ENCODE data around the gene KLHL15.
A peak's percentile ranks its signal among the peaks of the same experiment; 100 is the strongest.
"Not testable (repeated sequence)": the region's sequence is repeated elsewhere in the genome, so short reads cannot be mapped to it uniquely, and the experiment has no call there.

The KLHL15 gene

GRCh38 chrX:24017674-24018073 lies 9.3 kb downstream of the KLHL15 start:
- no peak for DNase-seq (ENCODE audit: low spot score)

- peak; percentile 25 for DNase-seq (ENCODE audit: low spot score)
These were observed 12.5 kb downstream of the KLHL15 start for GRCh38 chrX:24014388-24015018.

- no peak for DNase-seq (ENCODE audit: low spot score)
These were observed 14.7 kb downstream of the KLHL15 start for GRCh38 chrX:24012266-24012665.

GRCh38 chrX:24005867-24006266 lies 21.1 kb downstream of the KLHL15 start:
- DNase-seq (ENCODE audit: low spot score) = no peak

DNA sequence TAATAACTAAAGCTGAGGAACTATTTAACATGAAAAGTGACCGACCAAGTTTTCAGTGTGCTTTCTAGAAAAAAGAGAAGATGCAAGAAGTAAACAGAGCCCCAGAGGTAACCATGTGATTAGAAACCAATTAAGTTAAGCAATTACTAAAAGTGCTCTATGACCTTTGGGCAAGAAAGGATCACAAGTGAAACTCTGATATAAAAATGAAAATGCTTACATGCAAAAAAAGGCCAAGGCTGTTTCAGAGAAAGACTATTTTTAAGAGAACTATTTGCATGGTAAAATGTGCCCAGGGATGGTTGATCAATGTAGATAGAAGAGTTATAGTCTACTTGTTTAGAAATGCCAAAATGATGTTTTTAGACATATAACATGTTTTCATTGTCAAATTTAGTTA lies 22.0 kb downstream of the KLHL15 start:
- DNase-seq (ENCODE audit: low spot score) = peak; percentile 6

DNA sequence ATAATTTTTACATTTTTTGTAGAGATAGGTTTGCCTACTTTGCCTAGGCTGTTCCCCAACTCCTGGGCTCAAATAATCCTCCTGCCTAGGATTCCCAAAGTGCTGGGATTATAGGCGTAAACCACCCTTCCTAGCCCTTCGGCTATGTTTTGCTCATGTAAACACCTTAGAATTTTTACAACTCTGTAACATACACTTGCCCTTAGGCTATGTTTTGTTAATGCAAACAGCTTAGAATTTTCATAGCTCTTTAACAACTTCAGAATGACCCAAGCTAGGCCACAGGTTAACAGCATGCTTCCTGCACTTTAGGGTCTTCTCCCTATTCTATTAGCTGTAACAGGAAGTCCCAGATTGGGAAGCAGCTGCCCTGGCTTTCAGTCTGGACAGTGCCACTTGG lies 24.2 kb downstream of the KLHL15 start:
- DNase-seq (ENCODE audit: low spot score) = no peak

GRCh38 chrX:24002167-24002566 lies 24.8 kb downstream of the KLHL15 start:
- DNase-seq (ENCODE audit: low spot score) = no peak

DNA sequence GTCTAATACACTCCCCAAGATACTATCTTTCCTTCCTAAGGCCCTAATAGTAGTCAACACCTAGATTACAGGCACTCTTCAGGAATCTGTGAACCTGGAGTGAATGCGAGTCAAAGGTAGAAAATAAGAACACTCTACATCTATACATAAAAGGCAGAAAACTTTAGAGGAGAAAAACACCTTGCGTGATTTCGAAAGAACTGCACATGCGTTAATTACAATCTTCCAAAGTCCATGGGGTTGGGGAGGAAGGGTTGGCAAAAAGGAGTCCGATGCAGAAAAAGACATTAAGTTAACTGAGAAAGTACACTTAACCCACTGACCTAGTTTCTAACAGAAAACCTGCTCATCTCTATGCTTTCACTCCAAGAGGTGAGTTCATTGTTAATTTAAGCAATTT lies 27.3 kb downstream of the KLHL15 start:
- DNase-seq (ENCODE audit: low spot score) = no peak

GRCh38 chrX:23993012-23993633 lies 33.9 kb downstream of the KLHL15 start:
- DNase-seq (ENCODE audit: low spot score) = peak; percentile 16

DNA sequence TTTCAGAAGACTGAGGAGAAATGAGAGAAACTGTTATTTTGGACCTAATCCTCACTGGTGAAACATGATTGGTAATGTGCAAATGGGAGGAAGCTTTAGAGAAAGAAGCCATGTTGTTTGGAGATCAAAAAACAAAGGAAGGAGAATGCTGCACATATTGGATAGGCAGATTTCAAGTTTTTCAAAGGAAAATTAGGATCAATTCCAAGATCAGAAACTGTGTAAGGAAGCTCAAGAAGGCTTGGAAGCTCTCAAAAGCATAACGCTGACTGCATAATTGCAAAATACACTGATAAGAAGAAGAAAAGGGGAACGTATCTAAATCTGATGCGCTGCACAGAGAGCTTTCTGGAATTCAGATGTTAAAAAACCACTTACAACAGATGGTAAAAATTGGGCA lies 34.6 kb downstream of the KLHL15 start:
- DNase-seq (ENCODE audit: low spot score) = no peak

DNA sequence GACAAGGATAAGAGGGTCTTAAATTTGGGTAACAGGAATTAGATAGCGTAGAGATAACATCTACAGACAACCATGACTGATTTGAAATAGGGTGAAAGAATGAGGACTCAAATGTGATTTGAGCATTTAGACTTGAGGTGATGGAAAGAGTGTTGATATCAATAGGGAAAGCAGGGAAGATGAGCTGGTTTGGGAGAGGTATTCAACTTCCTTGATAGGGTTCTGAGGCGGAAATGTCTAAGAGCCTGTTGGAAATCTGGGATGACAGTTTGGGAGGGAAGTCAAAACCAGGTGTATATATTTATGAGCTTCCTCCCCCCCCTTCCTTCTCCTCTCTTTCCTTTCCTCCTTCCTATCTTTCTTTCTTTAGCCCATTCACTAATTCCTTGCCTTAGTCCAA lies 36.5 kb downstream of the KLHL15 start:
- DNase-seq (ENCODE audit: low spot score) = no peak

GRCh38 chrX:23989689-23990088 lies 37.3 kb downstream of the KLHL15 start:
- no peak for DNase-seq (ENCODE audit: low spot score)

DNA sequence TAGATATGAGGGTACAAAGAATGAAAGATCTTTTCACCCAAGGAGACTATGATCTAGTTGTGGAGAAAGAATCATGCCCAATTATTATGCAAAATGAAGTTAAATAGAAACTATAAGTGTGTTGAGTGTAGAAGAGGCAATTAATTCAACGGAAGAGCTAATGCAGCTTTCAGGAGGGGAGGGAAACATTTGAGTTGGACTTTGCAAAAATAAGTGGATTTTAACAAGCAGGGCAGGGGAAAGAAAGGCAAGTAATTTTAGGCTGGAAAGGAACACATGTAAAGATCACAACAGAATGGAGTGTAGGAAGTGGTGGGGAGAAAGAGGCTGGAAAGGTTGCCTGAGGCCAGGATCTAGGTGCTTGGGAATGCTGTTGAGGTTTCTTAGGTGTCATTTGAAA lies 44.1 kb downstream of the KLHL15 start:
- DNase-seq (ENCODE audit: low spot score) = no peak

DNA sequence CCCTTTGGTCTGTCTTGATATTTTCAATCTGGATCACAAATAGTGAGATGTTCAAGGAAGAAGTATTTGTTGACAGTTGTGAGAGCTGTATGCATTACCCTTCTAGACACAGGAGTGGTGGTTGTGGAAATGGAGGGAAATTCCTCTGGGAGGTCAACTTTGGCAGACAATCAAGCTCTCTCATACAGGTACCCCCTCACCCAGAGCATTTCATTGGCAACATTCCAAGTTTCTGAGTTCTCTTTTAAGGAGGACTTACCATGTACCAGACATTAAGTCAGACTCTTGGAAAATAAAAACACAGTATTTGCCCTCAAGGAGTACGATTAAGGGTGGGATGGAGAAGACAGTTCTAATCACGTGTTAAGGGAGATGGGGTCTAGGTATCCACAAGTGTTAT lies 45.3 kb downstream of the KLHL15 start:
- no peak for DNase-seq (ENCODE audit: low spot score)

GRCh38 chrX:23981222-23981621 lies 45.8 kb downstream of the KLHL15 start:
- no peak for DNase-seq (ENCODE audit: low spot score)

DNA sequence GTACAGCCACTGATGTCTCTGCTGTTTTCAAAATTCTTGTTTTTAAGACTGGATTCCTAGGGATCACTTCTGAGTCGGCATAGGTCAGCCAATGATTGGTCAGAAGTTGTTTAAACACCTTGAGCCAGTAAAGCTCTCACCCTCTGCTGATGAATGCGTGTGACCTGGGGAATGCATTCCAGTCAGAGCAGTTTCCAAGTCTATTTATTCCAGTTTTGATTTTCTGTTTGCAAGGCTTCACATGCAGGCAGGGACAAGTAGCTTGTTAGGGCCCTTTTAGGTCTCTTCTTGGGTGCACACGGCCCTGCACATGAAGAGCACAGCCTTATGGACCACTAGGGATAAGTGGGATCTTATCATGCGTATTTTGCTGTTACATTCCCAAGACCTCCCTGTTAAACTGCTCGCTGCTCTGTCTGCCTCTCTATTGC lies 47.0 kb downstream of the KLHL15 start:
- no peak for DNase-seq (ENCODE audit: low spot score)

GRCh38 chrX:23978491-23978890 lies 48.5 kb downstream of the KLHL15 start:
- DNase-seq (ENCODE audit: low spot score) = no peak

GRCh38 chrX:23965630-23966029 lies 61.4 kb downstream of the KLHL15 start:
- not testable (repeated sequence) for DNase-seq (ENCODE audit: low spot score)

DNA sequence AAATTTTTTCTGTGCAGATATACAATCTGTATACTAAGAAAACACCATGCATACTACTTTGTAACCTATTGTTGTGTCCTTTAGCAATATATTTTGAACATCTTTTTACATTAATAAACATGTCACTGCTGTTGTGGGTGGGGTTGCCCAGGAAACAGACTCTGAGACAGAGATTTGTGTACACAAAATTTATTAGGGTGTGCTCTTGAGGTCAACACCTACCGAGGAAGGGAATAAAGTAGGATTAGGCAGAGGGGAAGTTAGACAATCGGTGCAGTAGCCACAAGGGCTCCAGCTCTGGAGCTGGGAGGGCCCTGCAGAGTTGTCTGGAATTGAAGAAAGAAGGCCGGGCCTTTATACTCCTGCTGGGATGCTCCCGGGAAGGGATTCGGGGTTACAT lies 62.8 kb downstream of the KLHL15 start:
- DNase-seq (ENCODE audit: low spot score) = no peak

- no peak for DNase-seq (ENCODE audit: low spot score)
These were observed 67.2 kb downstream of the KLHL15 start for GRCh38 chrX:23959781-23960180.

DNA sequence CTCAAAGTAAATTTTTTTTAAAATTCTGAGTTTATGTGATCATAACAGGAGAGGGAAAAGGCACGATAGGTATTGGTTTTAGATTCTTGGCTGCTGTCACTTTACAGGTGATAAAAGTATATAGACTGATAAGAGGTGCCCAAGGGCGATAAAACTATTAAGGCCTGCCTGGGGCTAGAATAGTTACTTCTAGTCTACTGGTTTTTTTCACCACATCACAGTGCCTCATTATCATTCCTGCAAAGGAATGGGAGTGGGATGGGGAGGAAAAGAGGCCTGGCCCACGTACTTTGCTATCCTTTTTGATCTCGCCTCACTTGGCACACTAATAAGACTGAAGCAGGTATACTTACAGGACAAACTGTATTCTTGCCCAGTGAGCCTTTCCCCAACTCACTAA lies 72.6 kb downstream of the KLHL15 start:
- DNase-seq (ENCODE audit: low spot score) = no peak

DNA sequence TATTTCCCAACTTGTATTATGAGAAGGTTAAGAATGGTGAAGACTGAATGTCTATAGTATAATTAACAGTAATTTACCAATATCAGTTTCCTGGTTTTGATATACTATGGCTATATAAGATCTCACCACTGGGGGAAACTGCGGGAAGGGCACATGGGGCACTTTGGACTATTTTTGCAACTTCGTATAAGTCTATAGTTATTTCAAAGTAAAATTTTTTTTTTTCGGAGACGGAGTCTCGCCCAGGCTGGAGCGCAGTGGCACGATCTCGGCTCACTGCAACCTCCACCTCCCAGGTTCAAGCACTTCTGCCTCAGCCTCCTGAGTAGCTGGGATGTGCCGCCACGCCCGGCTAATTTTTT lies 73.1 kb downstream of the KLHL15 start:
- no peak for DNase-seq (ENCODE audit: low spot score)

DNA sequence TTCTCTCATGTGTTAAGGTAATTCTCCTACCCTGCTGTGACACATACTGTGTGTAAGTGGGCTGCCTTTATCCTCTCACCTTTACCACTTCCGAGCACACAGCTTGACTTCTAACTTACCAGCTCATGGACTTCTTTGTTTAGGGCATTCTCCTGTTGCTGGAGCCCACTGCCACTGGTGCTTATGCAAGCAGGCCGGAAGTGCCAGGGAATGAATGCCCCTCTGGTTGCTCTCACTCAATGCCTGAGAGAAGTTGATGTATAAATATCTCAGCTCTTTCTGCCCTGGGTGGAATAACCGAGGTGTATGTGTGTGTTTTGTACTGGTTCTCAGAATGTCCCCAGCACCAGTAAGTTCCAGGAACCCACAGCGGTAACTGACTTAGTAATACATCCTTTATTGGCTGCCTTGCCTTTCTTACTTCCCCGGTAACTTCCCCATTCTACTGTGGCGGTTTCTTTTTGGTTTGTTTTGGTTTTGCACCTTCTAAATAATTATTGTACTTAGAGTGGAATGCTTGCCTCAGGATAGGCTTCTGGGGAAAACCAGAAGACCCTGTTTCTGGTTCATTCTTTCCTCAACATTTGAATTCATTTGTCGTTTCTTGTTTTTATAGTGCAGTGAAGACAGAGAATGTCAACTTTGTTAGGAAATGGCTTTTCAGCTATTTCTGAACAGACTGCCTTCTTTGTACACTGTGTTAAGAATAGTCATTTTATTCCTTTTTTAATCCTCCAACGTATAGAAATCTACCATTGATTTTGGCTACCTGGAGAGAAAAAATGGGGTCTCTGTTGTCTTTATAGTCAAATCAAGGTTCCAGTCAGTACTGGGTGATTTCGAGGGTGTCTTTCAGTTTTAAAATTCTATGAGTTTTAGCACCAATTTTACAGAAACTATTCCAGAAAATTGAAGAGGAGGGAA lies 73.7 kb downstream of the KLHL15 start:
- peak; percentile 62 for DNase-seq (ENCODE audit: low spot score)
